NAMALWA (cell line): ENCODE results near the gene MITD1.
"Not testable (repeated sequence)": the region's sequence is repeated elsewhere in the genome, so short reads cannot be mapped to it uniquely, and the experiment has no call there.

Experiments used
- DNase-seq: peaks from one replicate; pipeline ENCODE4 v3.0.0-alpha.2; 2015; ENCODE audit warnings: low spot score

The MITD1 gene

GRCh38 chr2:99154643-99155536, 26.0 kb downstream of the MITD1 start, which contains the start of the genes LIPT1 and TSGA10:
TSS of gene LIPT1 (plus strand) at chr2:99154967. CDS start at chr2:99161958, 6,991 bp downstream.
TSS of gene TSGA10 (minus strand) at chr2:99154942. CDS start at chr2:99109439, 45,503 bp downstream.
- peak; percentile 95 for DNase-seq

GRCh38 chr2:99153921-99154604, 26.8 kb downstream of the MITD1 start:
- DNase-seq: peak; percentile 10

GRCh38 chr2:99152199-99152895, 28.5 kb downstream of the MITD1 start:
- DNase-seq: no peak

- DNase-seq: no peak
These were observed 30.2 kb downstream of the MITD1 start for GRCh38 chr2:99150706-99151105.

- peak; percentile 96 for DNase-seq
These were observed 39.4 kb downstream of the MITD1 start, which contains the start of gene C2orf15 for GRCh38 chr2:99141110-99142108. TSS of gene C2orf15 (plus strand) at chr2:99141707. CDS start at chr2:99150559, 8,852 bp downstream.

- DNase-seq: no peak
These were observed 40.1 kb downstream of the MITD1 start for GRCh38 chr2:99140860-99141109.

- DNase-seq: no peak
These were observed 40.6 kb downstream of the MITD1 start for GRCh38 chr2:99140056-99140859.

- DNase-seq: no peak
These were observed 41.9 kb downstream of the MITD1 start for GRCh38 chr2:99139003-99139402.

- DNase-seq: not testable (repeated sequence)
These were observed 45.8 kb downstream of the MITD1 start for GRCh38 chr2:99135044-99135556.

- DNase-seq: no peak
These were observed 52.9 kb downstream of the MITD1 start for GRCh38 chr2:99127981-99128380.
